Activated T-helper 1 cell treated with anti-CD3 and anti-CD28 coated beads, Interleukin-12 subunit alpha, Interleukin-12 subunit beta, Interleukin-2, Interleukin-4 antibody, amounts not matched to agents 30 ng/mL and 10 ng/mL and 1 ng/mL, durations not matched to agents 14 hours and 24 hours and 36 hours (primary cell): ENCODE measurements around the gene KRT27. TPM values are rescaled to one million over a fixed set of nuclear protein-coding genes. Genes with fewer than 3 reads are reported as not detected.

Experiments
- DNase-seq: peaks from one replicate; pipeline ENCODE4 v3.0.0; 2021; ENCODE audit warnings: low spot score
- H3K27ac Mint-ChIP-seq: one replicate; pipeline ENCODE4 v1.8.0; 2021; ENCODE audit warnings: mild to moderate bottlenecking, mixed read lengths
- H3K27me3 Mint-ChIP-seq: one replicate; pipeline ENCODE4 v1.8.0; 2022; ENCODE audit warnings: mild to moderate bottlenecking, moderate library complexity, mixed read lengths; ENCODE audit not compliant: insufficient read depth
- H3K36me3 Mint-ChIP-seq: one replicate; pipeline ENCODE4 v1.8.0; 2021; ENCODE audit warnings: low read depth, mixed read lengths
- H3K4me1 Mint-ChIP-seq: one replicate; pipeline ENCODE4 v1.8.0; 2021; ENCODE audit warnings: low read depth, mixed read lengths
- H3K4me3 Mint-ChIP-seq: one replicate; pipeline ENCODE4 v1.8.0; 2021; ENCODE audit warnings: mild to moderate bottlenecking, moderate library complexity, mixed read lengths
- H3K9me3 Mint-ChIP-seq: one replicate; pipeline ENCODE4 v1.8.0; 2021; ENCODE audit warnings: mixed read lengths
- intact Hi-C: fragments of 100-400 bp; cut with micrococcal nuclease; formaldehyde crosslinking; loops from one replicate; pipeline ENCODE4 v1.15.1; 2024
- total RNA-seq: library from RNA; stranded (reverse); gene quantifications from 2 replicates; pipeline ENCODE4 v1.2.3, GENCODE V29; 2022

Gene KRT27
- total RNA-seq = not detected in 2 replicates

- Mint-ChIP-seq H3K4me1 (no peaks in the 10 kb centered on the region), H3K36me3 (no peaks in the 10 kb centered on the region), H3K27me3 (peaks cover 34% of the 10 kb centered on the region), H3K27ac (no peak within 1 kb of the TSS), H3K4me3 (no peak within 1 kb of the TSS), H3K9me3 (no peaks in the 10 kb centered on the region)
- no peak for DNase-seq
- intact Hi-C loops = no loop called here
Measured at GRCh38 chr17:40782450-40782849, at the start of gene KRT27. Gene KRT27, minus strand, starts transcription at chr17:40782550. Its CDS starts 57 bp downstream, at chr17:40782493.

GRCh38 chr17:40830085-40830776 is 47.9 kb upstream of the KRT27 start:
- no peak overlapping the region for H3K27ac Mint-ChIP-seq
- peaks cover 5% of the 10 kb centered on the region for H3K27me3 Mint-ChIP-seq
- no peaks in the 10 kb centered on the region for H3K9me3 Mint-ChIP-seq
- no peak overlapping the region for H3K4me3 Mint-ChIP-seq
- intact Hi-C loops = no loop called here
- DNase-seq = no peak
- H3K4me1 Mint-ChIP-seq = peaks cover 8% of the 10 kb centered on the region
- no peaks in the 10 kb centered on the region for H3K36me3 Mint-ChIP-seq

GRCh38 chr17:40828454-40829044 is 46.2 kb upstream of the KRT27 start:
- intact Hi-C loops = no loop called here
- Mint-ChIP-seq H3K27ac (no peak overlapping the region), H3K36me3 (peaks cover 1% of the 10 kb centered on the region), H3K9me3 (no peaks in the 10 kb centered on the region), H3K4me3 (no peak overlapping the region), H3K4me1 (peaks cover 8% of the 10 kb centered on the region), H3K27me3 (peaks cover 5% of the 10 kb centered on the region)
- DNase-seq = no peak

- intact Hi-C loops = no loop called here
- no peak overlapping the region for H3K4me3 Mint-ChIP-seq
- peaks cover 8% of the 10 kb centered on the region for H3K4me1 Mint-ChIP-seq
- H3K27ac Mint-ChIP-seq = no peak overlapping the region
- H3K36me3 Mint-ChIP-seq = peaks cover 1% of the 10 kb centered on the region
- no peak for DNase-seq
- peaks cover 5% of the 10 kb centered on the region for H3K27me3 Mint-ChIP-seq
- no peaks in the 10 kb centered on the region for H3K9me3 Mint-ChIP-seq
Measured at GRCh38 chr17:40827746-40828453, 45.5 kb upstream of the KRT27 start.

- H3K27me3 Mint-ChIP-seq = peaks cover 10% of the 10 kb centered on the region
- H3K4me1 Mint-ChIP-seq = peaks cover 8% of the 10 kb centered on the region
- intact Hi-C loops = no loop called here
- H3K36me3 Mint-ChIP-seq = peaks cover 1% of the 10 kb centered on the region
- no peak overlapping the region for H3K27ac Mint-ChIP-seq
- H3K9me3 Mint-ChIP-seq = no peaks in the 10 kb centered on the region
- H3K4me3 Mint-ChIP-seq = no peak overlapping the region
- no peak for DNase-seq
Measured at GRCh38 chr17:40825599-40825998, 43.2 kb upstream of the KRT27 start.

- Mint-ChIP-seq H3K4me3 (no peak overlapping the region), H3K27ac (no peak overlapping the region), H3K36me3 (peaks cover 3% of the 10 kb centered on the region), H3K9me3 (peaks cover 3% of the 10 kb centered on the region), H3K4me1 (peaks cover 20% of the 10 kb centered on the region), H3K27me3 (peaks cover 10% of the 10 kb centered on the region)
- intact Hi-C loops = no loop called here
- DNase-seq = no peak
Measured at GRCh38 chr17:40824015-40824832, 41.9 kb upstream of the KRT27 start.

GRCh38 chr17:40822132-40822812 is 39.9 kb upstream of the KRT27 start, which contains the start of gene KRT10:
Gene KRT10, minus strand, starts transcription at chr17:40822614. Its CDS starts 29 bp downstream, at chr17:40822585.
- Mint-ChIP-seq H3K27me3 (peaks cover 5% of the 10 kb centered on the region), H3K4me3 (no peak within 1 kb of the TSS), H3K36me3 (peaks cover 14% of the 10 kb centered on the region), H3K27ac (no peak within 1 kb of the TSS), H3K9me3 (peaks cover 13% of the 10 kb centered on the region), H3K4me1 (peaks cover 25% of the 10 kb centered on the region)
- intact Hi-C loops = no loop called here
- DNase-seq = no peak

- intact Hi-C loops = no loop called here
Measured at GRCh38 chr17:40821536-40821935, 39.2 kb upstream of the KRT27 start.

GRCh38 chr17:40820228-40820838 is 38.0 kb upstream of the KRT27 start:
- H3K27me3 Mint-ChIP-seq = peaks cover 5% of the 10 kb centered on the region
- H3K4me3 Mint-ChIP-seq = peak overlapping the region; percentile 76
- no peak overlapping the region for H3K27ac Mint-ChIP-seq
- intact Hi-C loops = no loop called here
- peaks cover 20% of the 10 kb centered on the region for H3K9me3 Mint-ChIP-seq
- H3K36me3 Mint-ChIP-seq = peaks cover 22% of the 10 kb centered on the region
- no peak for DNase-seq
- H3K4me1 Mint-ChIP-seq = peaks cover 31% of the 10 kb centered on the region

More at GRCh38 chr17:40821536-40821935, 39.2 kb upstream of the KRT27 start:
- peaks cover 20% of the 10 kb centered on the region for H3K9me3 Mint-ChIP-seq
- H3K4me1 Mint-ChIP-seq = peaks cover 31% of the 10 kb centered on the region
- DNase-seq = no peak
- no peak overlapping the region for H3K27ac Mint-ChIP-seq
- peaks cover 5% of the 10 kb centered on the region for H3K27me3 Mint-ChIP-seq
- peaks cover 21% of the 10 kb centered on the region for H3K36me3 Mint-ChIP-seq
- no peak overlapping the region for H3K4me3 Mint-ChIP-seq

- DNase-seq = no peak
- Mint-ChIP-seq H3K4me1 (peaks cover 31% of the 10 kb centered on the region), H3K27me3 (peaks cover 5% of the 10 kb centered on the region), H3K4me3 (peak overlapping the region; percentile 76), H3K27ac (peak overlapping the region; percentile 63), H3K36me3 (peaks cover 21% of the 10 kb centered on the region), H3K9me3 (peaks cover 22% of the 10 kb centered on the region)
- intact Hi-C loops = loop anchor here (1.0 to 5.0 kb wide), 4 partner anchors 171 to 848 kb away; no protein-coding TSS in a partner anchor
Measured at GRCh38 chr17:40819528-40820125, 37.3 kb upstream of the KRT27 start.

GRCh38 chr17:40818733-40819527 is 36.6 kb upstream of the KRT27 start:
- DNase-seq = peak; percentile 85
- Mint-ChIP-seq H3K4me1 (peaks cover 31% of the 10 kb centered on the region), H3K27me3 (peaks cover 11% of the 10 kb centered on the region), H3K27ac (peak overlapping the region; percentile 88), H3K9me3 (peaks cover 29% of the 10 kb centered on the region), H3K36me3 (peaks cover 21% of the 10 kb centered on the region), H3K4me3 (peak overlapping the region; percentile 96)
- intact Hi-C loops = loop anchor here (1.0 to 5.0 kb wide), 4 partner anchors 170 to 848 kb away; no protein-coding TSS in a partner anchor
